SJCRH30 (cell line): ENCODE results near the gene UGT1A3. TPM values are rescaled to one million over a fixed set of nuclear protein-coding genes. Genes with fewer than 3 reads are reported as not detected.
"Not testable (repeated sequence)": the region's sequence is repeated elsewhere in the genome, so short reads cannot be mapped to it uniquely, and the experiment has no call there.

ENCODE experiments used
- DNase-seq, 2 experiments: peaks; one replicate each; pipeline ENCODE4 v3.0.0-alpha.2; 2015 to 2020
- H3K27ac ChIP-seq: fragments of 250-450 bp; sonication (Bioruptor Pico); 2 replicates; pipeline ENCODE4 v1.5.1; 2020; ENCODE audit warnings: mild to moderate bottlenecking, moderate library complexity
- H3K27me3 ChIP-seq: fragments of 250-450 bp; sonication (Bioruptor Pico); 2 replicates; pipeline ENCODE4 v1.5.1; 2020; ENCODE audit warnings: mild to moderate bottlenecking, moderate library complexity
- H3K36me3 ChIP-seq: fragments of 250-450 bp; sonication (Bioruptor Pico); 2 replicates; pipeline ENCODE4 v1.5.1; 2020; ENCODE audit warnings: mild to moderate bottlenecking, moderate library complexity
- H3K4me1 ChIP-seq: fragments of 250-450 bp; sonication (Bioruptor Pico); 2 replicates; pipeline ENCODE4 v1.5.1; 2020; ENCODE audit warnings: mild to moderate bottlenecking, moderate library complexity
- H3K4me3 ChIP-seq: fragments of 250-450 bp; sonication (Bioruptor Pico); 2 replicates; pipeline ENCODE4 v1.5.1; 2020; ENCODE audit warnings: mild to moderate bottlenecking, moderate library complexity
- H3K9me3 ChIP-seq: fragments of 250-450 bp; sonication (Bioruptor Pico); replicated peaks from 2 replicates; pipeline ENCODE4 v1.5.1; 2020; ENCODE audit warnings: mild to moderate bottlenecking, moderate library complexity
- total RNA-seq: library from RNA; depleted of rRNA; stranded (reverse); fragments of >200 nt; shearing (Covaris generic); gene quantifications from 2 replicates; pipeline ENCODE4 v1.2.3, GENCODE V29; 2014

Gene UGT1A3
- total RNA-seq, 1 experiment from 2014 or later: not detected

GRCh38 chr2:233740870-233741269, 12.0 kb downstream of the UGT1A3 start:
- H3K9me3 ChIP-seq: no peaks in the 10 kb centered on the region
- no peaks in the 10 kb centered on the region for H3K36me3 ChIP-seq
- no peaks in the 10 kb centered on the region for H3K27me3 ChIP-seq
- no peak overlapping the region for H3K27ac ChIP-seq
- H3K4me1 ChIP-seq: no peaks in the 10 kb centered on the region; the same call in 1 of the 2 replicates
- DNase-seq: no peak
- no peak overlapping the region for H3K4me3 ChIP-seq

- Histone ChIP-seq H3K4me1 (peaks cover 6% of the 10 kb centered on the region; the same call in 1 of the 2 replicates), H3K27me3 (no peaks in the 10 kb centered on the region), H3K4me3 (no peak overlapping the region), H3K27ac (no peak overlapping the region), H3K36me3 (no peaks in the 10 kb centered on the region), H3K9me3 (no peaks in the 10 kb centered on the region; the same call in 1 of the 2 replicates)
- no peak for DNase-seq
Observed at GRCh38 chr2:233743464-233744259, 14.8 kb downstream of the UGT1A3 start.

GRCh38 chr2:233745073-233745755, 16.4 kb downstream of the UGT1A3 start:
- no peaks in the 10 kb centered on the region for H3K36me3 ChIP-seq
- no peak for DNase-seq
- peaks cover 6% of the 10 kb centered on the region; the same call in 1 of the 2 replicates for H3K4me1 ChIP-seq
- no peak overlapping the region for H3K4me3 ChIP-seq
- no peak overlapping the region for H3K27ac ChIP-seq
- H3K9me3 ChIP-seq: no peaks in the 10 kb centered on the region; the same call in none of the 2 replicates
- no peaks in the 10 kb centered on the region for H3K27me3 ChIP-seq

GRCh38 chr2:233745838-233746237, 17.0 kb downstream of the UGT1A3 start:
- DNase-seq: not testable (repeated sequence)

GRCh38 chr2:233746475-233747282, 17.8 kb downstream of the UGT1A3 start:
- DNase-seq: no peak
- no peaks in the 10 kb centered on the region for H3K27me3 ChIP-seq
- no peak overlapping the region for H3K27ac ChIP-seq
- peaks cover 6% of the 10 kb centered on the region; the same call in 1 of the 2 replicates for H3K4me1 ChIP-seq
- H3K36me3 ChIP-seq: no peaks in the 10 kb centered on the region
- H3K4me3 ChIP-seq: no peak overlapping the region
- H3K9me3 ChIP-seq: peaks cover 5% of the 10 kb centered on the region

More at GRCh38 chr2:233745838-233746237, 17.0 kb downstream of the UGT1A3 start:
- H3K4me3 ChIP-seq, H3K36me3 ChIP-seq, H3K9me3 ChIP-seq, H3K27ac ChIP-seq, H3K4me1 ChIP-seq, H3K27me3 ChIP-seq: not testable (repeated sequence)

GRCh38 chr2:233747283-233747544, 18.4 kb downstream of the UGT1A3 start:
- no peaks in the 10 kb centered on the region for H3K27me3 ChIP-seq
- peaks cover 6% of the 10 kb centered on the region; the same call in 1 of the 2 replicates for H3K4me1 ChIP-seq
- DNase-seq: no peak
- no peak overlapping the region for H3K27ac ChIP-seq
- no peaks in the 10 kb centered on the region for H3K36me3 ChIP-seq
- H3K4me3 ChIP-seq: no peak overlapping the region
- H3K9me3 ChIP-seq: peaks cover 5% of the 10 kb centered on the region

- H3K9me3 ChIP-seq, DNase-seq, H3K27ac ChIP-seq, H3K4me1 ChIP-seq, H3K36me3 ChIP-seq, H3K27me3 ChIP-seq, H3K4me3 ChIP-seq: not testable (repeated sequence)
Observed at GRCh38 chr2:233750689-233751088, 21.8 kb downstream of the UGT1A3 start.

GRCh38 chr2:233751212-233752009, 22.6 kb downstream of the UGT1A3 start:
- DNase-seq, H3K4me1 ChIP-seq, H3K9me3 ChIP-seq, H3K36me3 ChIP-seq, H3K4me3 ChIP-seq, H3K27me3 ChIP-seq, H3K27ac ChIP-seq: not testable (repeated sequence)

- Histone ChIP-seq H3K36me3 (no peaks in the 10 kb centered on the region), H3K27me3 (no peaks in the 10 kb centered on the region), H3K9me3 (peaks cover 5% of the 10 kb centered on the region; the same call in 1 of the 2 replicates), H3K4me3 (no peak overlapping the region), H3K27ac (no peak overlapping the region), H3K4me1 (no peaks in the 10 kb centered on the region)
- no peak for DNase-seq
Observed at GRCh38 chr2:233754872-233755611, 26.2 kb downstream of the UGT1A3 start.

- Histone ChIP-seq H3K27ac (no peak overlapping the region), H3K27me3 (no peaks in the 10 kb centered on the region), H3K36me3 (no peaks in the 10 kb centered on the region), H3K9me3 (no peaks in the 10 kb centered on the region), H3K4me1 (no peaks in the 10 kb centered on the region), H3K4me3 (no peak overlapping the region)
- no peak for DNase-seq
Observed at GRCh38 chr2:233756429-233757081, 27.7 kb downstream of the UGT1A3 start.

GRCh38 chr2:233758141-233758540, 29.3 kb downstream of the UGT1A3 start:
- Histone ChIP-seq H3K4me1 (no peaks in the 10 kb centered on the region), H3K27me3 (no peaks in the 10 kb centered on the region; the same call in 1 of the 2 replicates), H3K36me3 (no peaks in the 10 kb centered on the region), H3K9me3 (no peaks in the 10 kb centered on the region), H3K27ac (no peak overlapping the region), H3K4me3 (no peak overlapping the region)
- no peak for DNase-seq

GRCh38 chr2:233758849-233759248, 30.0 kb downstream of the UGT1A3 start:
- no peak for DNase-seq
- no peak overlapping the region for H3K4me3 ChIP-seq
- H3K27me3 ChIP-seq: no peaks in the 10 kb centered on the region; the same call in 1 of the 2 replicates
- no peak overlapping the region for H3K27ac ChIP-seq
- no peaks in the 10 kb centered on the region for H3K4me1 ChIP-seq
- no peaks in the 10 kb centered on the region for H3K36me3 ChIP-seq
- no peaks in the 10 kb centered on the region for H3K9me3 ChIP-seq

GRCh38 chr2:233760043-233760442, 31.2 kb downstream of the UGT1A3 start, which contains the start of gene UGT1A1:
TSS of gene UGT1A1 (plus strand) at chr2:233760270. CDS start at chr2:233760288, 18 bp downstream.
- H3K27ac ChIP-seq: no peak within 1 kb of the TSS
- no peaks in the 10 kb centered on the region for H3K9me3 ChIP-seq
- no peaks in the 10 kb centered on the region for H3K36me3 ChIP-seq
- no peak for DNase-seq
- no peaks in the 10 kb centered on the region; the same call in 1 of the 2 replicates for H3K27me3 ChIP-seq
- no peaks in the 10 kb centered on the region for H3K4me1 ChIP-seq
- H3K4me3 ChIP-seq: no peak within 1 kb of the TSS
